ENCODE data around the gene C12orf43.

C12orf43 gene

GRCh38 chr12:121059031-121059898 is 43.0 kb upstream of the C12orf43 start:
- Histone ChIP-seq H3K9me3 (replicated peaks in 1 of 2; ENCODE audit: control insufficient read depth in 2 of 2, insufficient read depth in 1 of 2, low read depth in 1 of 2, low read length in 2 of 2) (no peaks in the 10 kb centered on the region), H3K27me3 (ENCODE audit: control insufficient read depth in 3 of 3, insufficient read depth in 3 of 3, low read depth in 1 of 3, low read length in 3 of 3) (peaks cover 0 to 5% (median 0%) of the 10 kb centered on the region in 3 experiments), H3K14ac (ENCODE audit: low read length) (no peak overlapping the region), H3K27ac (replicated peaks; ENCODE audit: low read length) (no peak overlapping the region), H2BK15ac (ENCODE audit: low read length) (no peak overlapping the region), H2AFZ (ENCODE audit: low read length) (no peak overlapping the region), H3K4me2 (ENCODE audit: insufficient read depth, low read length, poor library complexity, severe bottlenecking) (no peak overlapping the region), H3K4ac (ENCODE audit: low read length) (no peak overlapping the region), H2BK12ac (ENCODE audit: low read length) (no peak overlapping the region), H4K91ac (ENCODE audit: low read depth, low read length, poor library complexity) (no peak overlapping the region), H3K4me3 (ENCODE audit: low read length in 2 of 2) (no peak overlapping the region), H3K36me3 (replicated peaks in 1 of 2; ENCODE audit: control insufficient read depth in 2 of 2, insufficient read depth in 2 of 2, low read length in 2 of 2) (no peaks in the 10 kb centered on the region), H3K4me1 (ENCODE audit: control insufficient read depth in 2 of 2, insufficient read depth in 1 of 2, low read depth in 1 of 2, low read length in 2 of 2) (no peaks in the 10 kb centered on the region), H4K8ac (ENCODE audit: low read depth, low read length) (no peak overlapping the region), H3K9ac (ENCODE audit: low read depth, low read length, poor library complexity) (no peak overlapping the region), H2AK5ac (ENCODE audit: low read depth, low read length) (no peak overlapping the region), H2BK5ac (ENCODE audit: low read length) (no peak overlapping the region), H3K23ac (ENCODE audit: low read depth, low read length, poor library complexity) (no peak overlapping the region), H3K18ac (ENCODE audit: low read length) (no peak overlapping the region), H3K79me1 (ENCODE audit: low read depth, low read length) (no peaks in the 10 kb centered on the region), H2BK120ac (ENCODE audit: low read depth, low read length) (peak overlapping the region; percentile 72)
- DNase-seq (ENCODE audit: low spot score): no peak
- no CpG with 5 or more reads among the region's 10 CpGs for WGBS, 2 donors (ENCODE audit: extremely low coverage in 2 of 2, insufficient read length in 2 of 2, insufficient replicate concordance in 1 of 2)

DNA sequence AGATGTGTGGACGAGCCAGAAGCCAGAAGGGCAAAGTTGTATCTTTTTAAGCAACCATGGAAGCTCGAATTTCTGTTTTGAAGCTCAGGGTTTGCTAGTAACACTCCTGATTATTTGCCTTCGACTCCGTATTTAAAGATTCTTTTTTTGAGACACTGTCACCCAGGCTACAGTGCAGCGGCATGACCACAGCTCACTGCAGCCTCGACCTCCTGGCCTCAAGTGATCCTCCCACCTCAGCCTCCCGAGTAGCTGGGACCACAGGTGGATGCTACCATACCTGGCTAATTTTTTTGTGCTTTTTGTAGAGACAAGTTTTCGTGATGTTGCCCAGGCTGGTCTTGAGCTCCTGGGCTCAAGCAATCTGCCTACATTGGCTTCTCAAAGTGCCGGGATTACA is 41.5 kb upstream of the C12orf43 start:
- H3K79me1 ChIP-seq (ENCODE audit: low read depth, low read length): no peaks in the 10 kb centered on the region
- H3K9ac ChIP-seq (ENCODE audit: low read depth, low read length, poor library complexity): no peak overlapping the region
- no peak overlapping the region for H2AK5ac ChIP-seq (ENCODE audit: low read depth, low read length)
- H3K4me2 ChIP-seq (ENCODE audit: insufficient read depth, low read length, poor library complexity, severe bottlenecking): no peak overlapping the region
- H3K9me3 ChIP-seq (replicated peaks in 1 of 2; ENCODE audit: control insufficient read depth in 2 of 2, insufficient read depth in 1 of 2, low read depth in 1 of 2, low read length in 2 of 2): no peaks in the 10 kb centered on the region
- H3K23ac ChIP-seq (ENCODE audit: low read depth, low read length, poor library complexity): no peak overlapping the region
- no peak overlapping the region for H3K14ac ChIP-seq (ENCODE audit: low read length)
- no peaks in the 10 kb centered on the region for H3K4me1 ChIP-seq (ENCODE audit: control insufficient read depth in 2 of 2, insufficient read depth in 1 of 2, low read depth in 1 of 2, low read length in 2 of 2)
- no peak for DNase-seq (ENCODE audit: low spot score)
- H3K4me3 ChIP-seq (ENCODE audit: low read length in 2 of 2): no peak overlapping the region
- no peaks in the 10 kb centered on the region for H3K36me3 ChIP-seq (replicated peaks in 1 of 2; ENCODE audit: control insufficient read depth in 2 of 2, insufficient read depth in 2 of 2, low read length in 2 of 2)
- no peak overlapping the region for H3K27ac ChIP-seq (replicated peaks; ENCODE audit: low read length)
- no peak overlapping the region for H3K18ac ChIP-seq (ENCODE audit: low read length)
- H4K91ac ChIP-seq (ENCODE audit: low read depth, low read length, poor library complexity): no peak overlapping the region
- WGBS, 2 donors (ENCODE audit: extremely low coverage in 2 of 2, insufficient read length in 2 of 2, insufficient replicate concordance in 1 of 2): no CpG with 5 or more reads among the region's 9 CpGs
- H4K8ac ChIP-seq (ENCODE audit: low read depth, low read length): no peak overlapping the region
- no peak overlapping the region for H2BK15ac ChIP-seq (ENCODE audit: low read length)
- H2BK5ac ChIP-seq (ENCODE audit: low read length): no peak overlapping the region
- H2AFZ ChIP-seq (ENCODE audit: low read length): peak overlapping the region; percentile 43
- H3K27me3 ChIP-seq (ENCODE audit: control insufficient read depth in 3 of 3, insufficient read depth in 3 of 3, low read depth in 1 of 3, low read length in 3 of 3): peaks cover 0 to 9% (median 0%) of the 10 kb centered on the region in 3 experiments
- no peak overlapping the region for H2BK12ac ChIP-seq (ENCODE audit: low read length)
- no peak overlapping the region for H2BK120ac ChIP-seq (ENCODE audit: low read depth, low read length)
- H3K4ac ChIP-seq (ENCODE audit: low read length): no peak overlapping the region

DNA sequence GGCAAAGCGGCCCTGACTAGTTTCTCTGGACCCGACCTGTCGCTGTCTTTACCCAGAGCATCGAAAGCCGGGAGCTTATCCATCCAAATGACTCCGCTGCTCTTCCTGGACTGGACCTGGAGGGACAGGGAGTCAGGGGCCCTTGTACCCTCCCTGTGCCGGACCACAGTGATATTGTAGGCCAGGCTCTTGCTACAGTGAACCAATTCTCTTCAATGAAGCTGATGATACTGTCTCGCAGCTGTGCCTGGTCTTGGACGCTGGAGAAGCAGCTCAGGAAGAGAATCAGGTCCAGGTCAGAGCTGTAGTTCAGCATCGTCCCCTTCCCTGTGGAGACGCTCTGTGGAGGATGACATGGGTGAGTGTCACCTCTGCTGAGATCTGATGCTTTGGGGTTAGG is 37.4 kb upstream of the C12orf43 start:
- no peak overlapping the region for H2AK5ac ChIP-seq (ENCODE audit: low read depth, low read length)

DNA sequence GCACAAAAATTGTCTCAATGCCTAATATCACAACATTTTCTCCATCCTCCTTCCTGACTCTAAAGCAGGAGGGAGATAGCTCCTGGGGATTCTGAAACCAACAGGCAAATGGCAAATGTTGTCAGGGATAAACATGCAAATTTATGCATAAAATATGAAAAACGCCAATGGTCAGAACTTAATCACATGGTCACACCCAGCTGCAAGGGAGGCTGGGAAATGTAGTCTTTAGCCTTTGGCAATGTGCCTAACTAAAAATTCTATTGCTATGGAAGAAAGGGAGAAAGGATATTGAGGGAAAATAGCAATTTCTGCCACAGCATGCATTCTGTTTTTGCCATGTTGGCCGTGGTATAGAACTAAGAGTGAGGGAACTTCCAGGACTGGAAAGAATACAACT is 34.4 kb upstream of the C12orf43 start:
- Histone ChIP-seq H3K4ac (ENCODE audit: low read length) (no peak overlapping the region), H2AK5ac (ENCODE audit: low read depth, low read length) (no peak overlapping the region), H4K8ac (ENCODE audit: low read depth, low read length) (no peak overlapping the region), H3K36me3 (replicated peaks in 1 of 2; ENCODE audit: control insufficient read depth in 2 of 2, insufficient read depth in 2 of 2, low read length in 2 of 2) (no peaks in the 10 kb centered on the region), H3K4me2 (ENCODE audit: insufficient read depth, low read length, poor library complexity, severe bottlenecking) (no peak overlapping the region), H3K4me1 (ENCODE audit: control insufficient read depth in 2 of 2, insufficient read depth in 1 of 2, low read depth in 1 of 2, low read length in 2 of 2) (no peaks in the 10 kb centered on the region), H2BK12ac (ENCODE audit: low read length) (no peak overlapping the region), H3K4me3 (ENCODE audit: low read length in 2 of 2) (no peak overlapping the region), H3K18ac (ENCODE audit: low read length) (no peak overlapping the region), H2AFZ (ENCODE audit: low read length) (no peak overlapping the region), H3K9ac (ENCODE audit: low read depth, low read length, poor library complexity) (no peak overlapping the region), H3K9me3 (replicated peaks in 1 of 2; ENCODE audit: control insufficient read depth in 2 of 2, insufficient read depth in 1 of 2, low read depth in 1 of 2, low read length in 2 of 2) (no peaks in the 10 kb centered on the region), H3K14ac (ENCODE audit: low read length) (no peak overlapping the region), H3K27me3 (ENCODE audit: control insufficient read depth in 3 of 3, insufficient read depth in 3 of 3, low read depth in 1 of 3, low read length in 3 of 3) (peaks cover 0 to 4% (median 0%) of the 10 kb centered on the region in 3 experiments), H2BK5ac (ENCODE audit: low read length) (no peak overlapping the region), H2BK15ac (ENCODE audit: low read length) (no peak overlapping the region), H3K23ac (ENCODE audit: low read depth, low read length, poor library complexity) (no peak overlapping the region), H3K27ac (replicated peaks; ENCODE audit: low read length) (no peak overlapping the region), H3K79me1 (ENCODE audit: low read depth, low read length) (no peaks in the 10 kb centered on the region), H4K91ac (ENCODE audit: low read depth, low read length, poor library complexity) (no peak overlapping the region), H2BK120ac (ENCODE audit: low read depth, low read length) (no peak overlapping the region)
- no peak for DNase-seq (ENCODE audit: low spot score)
- no CpG with 5 or more reads among the region's 2 CpGs for WGBS, 2 donors (ENCODE audit: extremely low coverage in 2 of 2, insufficient read length in 2 of 2, insufficient replicate concordance in 1 of 2)

More for the DNA sequence above, 37.4 kb upstream of the C12orf43 start:
- no peak for DNase-seq (ENCODE audit: low spot score)
- no peak overlapping the region for H2BK120ac ChIP-seq (ENCODE audit: low read depth, low read length)
- no peak overlapping the region for H3K27ac ChIP-seq (replicated peaks; ENCODE audit: low read length)
- H3K9me3 ChIP-seq (replicated peaks in 1 of 2; ENCODE audit: control insufficient read depth in 2 of 2, insufficient read depth in 1 of 2, low read depth in 1 of 2, low read length in 2 of 2): no peaks in the 10 kb centered on the region
- H3K27me3 ChIP-seq (ENCODE audit: control insufficient read depth in 3 of 3, insufficient read depth in 3 of 3, low read depth in 1 of 3, low read length in 3 of 3): peaks cover 0 to 6% (median 0%) of the 10 kb centered on the region in 3 experiments
- no peak overlapping the region for H3K14ac ChIP-seq (ENCODE audit: low read length)
- H2BK15ac ChIP-seq (ENCODE audit: low read length): no peak overlapping the region
- no peak overlapping the region for H2BK12ac ChIP-seq (ENCODE audit: low read length)
- H3K4me1 ChIP-seq (ENCODE audit: control insufficient read depth in 2 of 2, insufficient read depth in 1 of 2, low read depth in 1 of 2, low read length in 2 of 2): no peaks in the 10 kb centered on the region
- H3K9ac ChIP-seq (ENCODE audit: low read depth, low read length, poor library complexity): no peak overlapping the region
- no peak overlapping the region for H3K18ac ChIP-seq (ENCODE audit: low read length)
- H3K4ac ChIP-seq (ENCODE audit: low read length): no peak overlapping the region
- no peak overlapping the region for H2BK5ac ChIP-seq (ENCODE audit: low read length)
- H2AFZ ChIP-seq (ENCODE audit: low read length): no peak overlapping the region
- H3K36me3 ChIP-seq (replicated peaks in 1 of 2; ENCODE audit: control insufficient read depth in 2 of 2, insufficient read depth in 2 of 2, low read length in 2 of 2): no peaks in the 10 kb centered on the region
- no peaks in the 10 kb centered on the region for H3K79me1 ChIP-seq (ENCODE audit: low read depth, low read length)
- H4K8ac ChIP-seq (ENCODE audit: low read depth, low read length): no peak overlapping the region
- H3K4me2 ChIP-seq (ENCODE audit: insufficient read depth, low read length, poor library complexity, severe bottlenecking): no peak overlapping the region
- no peak overlapping the region for H3K4me3 ChIP-seq (ENCODE audit: low read length in 2 of 2)
- WGBS, 2 donors (ENCODE audit: extremely low coverage in 2 of 2, insufficient read length in 2 of 2, insufficient replicate concordance in 1 of 2): no CpG with 5 or more reads among the region's 11 CpGs
- no peak overlapping the region for H3K23ac ChIP-seq (ENCODE audit: low read depth, low read length, poor library complexity)
- H4K91ac ChIP-seq (ENCODE audit: low read depth, low read length, poor library complexity): no peak overlapping the region
